A549 (cell line): ENCODE data around the gene FBN2. TPM values are rescaled to one million over a fixed set of nuclear protein-coding genes. Genes with fewer than 3 reads are reported as not detected.
"Not testable (repeated sequence)": the region's sequence is repeated elsewhere in the genome, so short reads cannot be mapped to it uniquely, and the experiment has no call there.

Source experiments
- ATAC-seq, 2 experiments: fragments of 200-7000 bp in 1 of 2; fragments of >200 bp in 1 of 2; cut with Nextera tagmentation in 1 of 2; cut with Tn5 transposase in 1 of 2; 3 replicates each; pipeline versions ENCODE4 v1.8.0 to v1.9.1; 2018 to 2020; ENCODE audit warnings: mild to moderate bottlenecking in 1 of 2, moderate library complexity in 1 of 2
- CTCF ChIA-PET: fragments of 300-600 bp; sonication (Branson Sonifier 250); formaldehyde crosslinking; extraction: SDS; loops from one replicate; lab custom pipeline; 2021; ENCODE audit warnings: antibody characterized with exemption, inconsistent platforms; lab: Yijun Ruan, JAX
- POLR2A ChIA-PET: fragments of 350-600 bp; formaldehyde crosslinking; extraction: SDS; loops from one replicate; lab custom pipeline; 2021; ENCODE audit warnings: antibody characterized with exemption, inconsistent platforms; lab: Yijun Ruan, JAX
- DNase-seq, 2 experiments: peaks; one replicate each; pipeline versions ENCODE4 v3.0.0 to v3.0.0-alpha.2; 2011 to 2016; ENCODE audit warnings: low read depth in 1 of 2, low spot score in 1 of 2
- FAIRE-seq: peaks from 2 replicates; lab custom pipeline; 2011; peaks lifted over from hg19 to GRCh38; lab: Jason Lieb, UNC
- H3K27ac ChIP-seq, 2 experiments: fragments of >200 bp; sonication (Bioruptor Twin); formaldehyde crosslinking; 3 replicates each; pipeline ENCODE4 v1.5.1; 2016 to 2017
- H3K4me1 ChIP-seq: fragments of >200 bp; sonication (Bioruptor Twin); formaldehyde crosslinking; 3 replicates; pipeline ENCODE4 v1.6.1; 2016
- H3K4me2 ChIP-seq: fragments of >200 bp; sonication (Bioruptor Twin); formaldehyde crosslinking; 3 replicates; pipeline ENCODE4 v1.6.1; 2016
- H3K4me3 ChIP-seq: fragments of >200 bp; sonication (Bioruptor Twin); formaldehyde crosslinking; 3 replicates; pipeline ENCODE4 v1.5.1; 2016
- H3K9me3 ChIP-seq: fragments of >200 bp; sonication (Bioruptor Twin); formaldehyde crosslinking; 3 replicates; pipeline ENCODE4 v1.6.1; 2016
- EP300 ChIP-seq, 2 experiments: fragments of >200 bp; sonication (Bioruptor Twin); formaldehyde crosslinking; IDR thresholded peaks; 2 replicates in 1 of 2; 3 replicates in 1 of 2; pipeline ENCODE4 v1.6.1; 2016 to 2017
- ESRRA ChIP-seq: fragments of 150-350 bp; IDR thresholded peaks from 2 replicates; pipeline ENCODE4 v1.6.1; 2014; ENCODE audit warnings: mild to moderate bottlenecking, low read length, borderline replicate concordance
- FOSB ChIP-seq: fragments of 250-450 bp; sonication (Bioruptor Pico); IDR thresholded peaks from 2 replicates; pipeline ENCODE4 v1.5.0; 2020; ENCODE audit warnings: mild to moderate bottlenecking, moderate library complexity
- FOXS1 ChIP-seq: fragments of 250-450 bp; sonication (Bioruptor Pico); IDR thresholded peaks from 2 replicates; pipeline ENCODE4 v1.5.0; 2020; ENCODE audit warnings: mild to moderate bottlenecking, moderate library complexity
- HDAC2 ChIP-seq: fragments of 200-600 bp; sonication (generic); IDR thresholded peaks from 2 replicates; pipeline ENCODE4 v1.6.1; 2016
- HEYL ChIP-seq: fragments of 250-450 bp; sonication (Bioruptor Pico); IDR thresholded peaks from 2 replicates; pipeline ENCODE4 v1.8.0; 2021; ENCODE audit warnings: mild to moderate bottlenecking, moderate library complexity
- HOXB5 ChIP-seq: fragments of 250-450 bp; sonication (Bioruptor Pico); IDR thresholded peaks from 2 replicates; pipeline ENCODE4 v1.5.0; 2020; ENCODE audit warnings: mild to moderate bottlenecking, moderate library complexity
- JUNB ChIP-seq: fragments of >200 bp; sonication (Bioruptor Twin); formaldehyde crosslinking; IDR thresholded peaks from 2 replicates; pipeline ENCODE4 v1.6.1; 2016
- KDM1A ChIP-seq: fragments of 200-600 bp; sonication (generic); IDR thresholded peaks from 2 replicates; pipeline ENCODE4 v1.6.1; 2016; ENCODE audit warnings: low read depth, mild to moderate bottlenecking
- MAFK ChIP-seq: fragments of 450-650 bp; IDR thresholded peaks from 2 replicates; pipeline ENCODE4 v1.6.1; 2014; ENCODE audit not compliant: partially characterized antibody
- MYC ChIP-seq: IDR thresholded peaks from 2 replicates; pipeline ENCODE4 v1.6.1; 2012; ENCODE audit warnings: mild to moderate bottlenecking, inconsistent platforms, low read length, improper control_type of control experiment, borderline replicate concordance
- RAD21 ChIP-seq, 2 experiments: fragments of >200 bp in 1 of 2; sonication (Bioruptor Twin) in 1 of 2; formaldehyde crosslinking in 1 of 2; IDR thresholded peaks in 1 of 2; conservative IDR thresholded peaks in 1 of 2; 2 replicates in 1 of 2; 3 replicates in 1 of 2; pipeline ENCODE4 v1.6.1; 2012 to 2018; ENCODE audit warnings: inconsistent platforms in 1 of 2
- RCOR1 ChIP-seq: fragments of 150-350 bp; IDR thresholded peaks from 2 replicates; pipeline ENCODE4 v1.6.1; 2014; ENCODE audit warnings: antibody characterized with exemption, low read length, low read depth
- RNF2 ChIP-seq: fragments of 200-600 bp; sonication (generic); IDR thresholded peaks from 2 replicates; pipeline ENCODE4 v1.6.1; 2016; ENCODE audit warnings: low read depth, mild to moderate bottlenecking, antibody characterized with exemption, moderate library complexity, borderline replicate concordance
- SMC3 ChIP-seq: fragments of >200 bp; sonication (Bioruptor Twin); formaldehyde crosslinking; IDR thresholded peaks from 3 replicates; pipeline ENCODE4 v1.6.1; 2018; ENCODE audit warnings: inconsistent platforms
- TFCP2L1 ChIP-seq: fragments of 250-450 bp; sonication (Bioruptor Pico); IDR thresholded peaks from 2 replicates; pipeline ENCODE4 v1.5.0; 2021; ENCODE audit warnings: mild to moderate bottlenecking
- TP53 ChIP-seq: fragments of 250-450 bp; sonication (Bioruptor Pico); IDR thresholded peaks from 2 replicates; pipeline ENCODE4 v1.5.0; 2021; ENCODE audit warnings: mild to moderate bottlenecking, moderate library complexity
- ZC3H11A ChIP-seq: fragments of 450-650 bp; IDR thresholded peaks from 2 replicates; pipeline ENCODE4 v1.6.1; 2014; ENCODE audit warnings: antibody characterized with exemption, mild to moderate bottlenecking
- WGBS: methylation state at CpG from one replicate; pipeline ENCODE4 v1.1.6; 2017; ENCODE audit errors: missing lambda C conversion rate; 5-methylcytosine and 5-hydroxymethylcytosine counted together
- polyA plus RNA-seq, 4 experiments: library from polyadenylated mRNA; depleted of rRNA in 3 of 4; stranded (reverse); fragments of >200 nt; fragmentation: RNase III in 1 of 4; extraction: RNeasy Plus Mini Kit Qiagen cat#74134 plus additional on column Dnase treatment in 1 of 4; gene quantifications; 2 replicates in 3 of 4; 3 replicates in 1 of 4; pipeline ENCODE4 v1.2.3, GENCODE V29; 2011 to 2017
- TF ChIP-seq, protein P1 (sequence below): fragments of >200 bp; sonication (Bioruptor Twin); formaldehyde crosslinking; IDR thresholded peaks from 3 replicates; pipeline ENCODE4 v1.5.1; 2016
- TF ChIP-seq, protein P2 (sequence below): fragments of 250-450 bp; sonication (Bioruptor Pico); IDR thresholded peaks from 2 replicates; pipeline ENCODE4 v1.5.0; 2021; ENCODE audit warnings: mild to moderate bottlenecking, moderate library complexity, borderline replicate concordance

FBN2 gene
- polyA plus RNA-seq, 2 of the 4 experiments (the other 2 are of a cell fraction) = 22.2 to 22.7 TPM

DNA sequence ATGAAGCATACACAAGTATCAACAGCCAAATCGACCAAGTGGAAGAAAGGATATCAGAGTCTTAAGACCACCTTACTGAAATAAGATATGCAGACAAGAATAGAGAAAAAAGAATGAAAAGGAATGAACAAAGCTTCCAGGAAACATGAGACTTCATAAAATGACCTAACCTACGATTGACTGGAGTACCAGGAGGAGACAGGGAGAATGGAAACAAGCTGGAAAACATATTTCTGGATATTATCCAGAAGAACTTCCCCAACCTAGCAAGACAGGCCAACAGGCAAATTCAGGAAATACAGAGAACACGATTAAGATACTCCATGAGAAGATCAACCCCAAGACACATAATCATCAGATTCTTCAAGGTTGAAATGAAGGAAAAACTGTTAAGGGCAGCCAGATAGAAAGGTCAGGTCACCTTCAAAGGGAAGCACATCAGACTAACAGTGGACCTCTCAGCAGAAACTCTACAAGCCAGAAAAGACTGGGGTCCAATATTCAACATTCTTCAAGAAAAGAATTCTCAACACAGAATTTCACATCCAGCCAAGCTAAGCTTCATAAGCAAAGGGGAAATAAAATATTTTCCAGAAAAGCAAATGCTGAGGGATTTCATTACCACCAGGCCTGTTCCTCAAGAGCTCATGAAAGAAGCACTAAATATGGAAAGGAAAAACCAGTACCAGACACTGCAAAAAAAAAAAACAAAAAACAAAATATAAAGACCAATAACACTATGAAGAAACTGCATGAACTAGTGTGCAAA lies 80.7 kb downstream of the FBN2 start:
- ATAC-seq, CTCF ChIA-PET, POLR2A ChIA-PET, H3K27ac ChIP-seq, FAIRE-seq, H3K4me3 ChIP-seq, H3K9me3 ChIP-seq, DNase-seq, H3K4me1 ChIP-seq, H3K4me2 ChIP-seq: not testable (repeated sequence)
- WGBS = 24% methylated on average over 3 of the region's 3 CpGs

DNA sequence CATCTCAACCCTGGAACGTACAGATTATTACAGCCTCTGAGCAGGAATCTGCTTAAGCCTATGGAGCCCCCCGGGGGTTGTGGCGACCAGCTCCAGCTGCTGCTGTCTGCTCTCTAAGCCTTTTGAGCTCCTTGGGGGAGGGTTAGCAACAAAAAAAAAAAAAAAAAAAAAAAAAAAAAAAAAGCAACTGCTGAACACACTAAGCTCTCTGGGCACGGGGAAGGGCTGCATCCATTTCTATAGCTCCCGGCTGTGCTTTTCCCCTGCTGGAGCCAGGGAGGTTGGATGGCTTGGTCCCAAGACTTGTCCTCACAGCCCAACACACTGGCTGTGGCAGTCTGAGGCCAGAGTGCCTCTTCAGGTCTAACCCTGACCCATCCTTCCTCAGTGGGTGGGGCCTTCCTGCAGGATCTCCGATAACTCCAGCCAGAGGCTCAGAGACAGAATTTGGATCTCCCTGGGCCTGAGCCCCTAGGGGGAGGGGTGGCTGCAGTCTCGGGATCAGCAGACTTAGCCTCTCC lies 82.1 kb downstream of the FBN2 start:
- no peak overlapping the region for H3K4me2 ChIP-seq
- no peaks in the 10 kb centered on the region for H3K4me1 ChIP-seq
- no peak for ATAC-seq
- TF ChIP-seq FOXS1 (no peak), ESRRA (no peak), KDM1A (no peak), SMC3 (no peak), MAFK (no peak), ZC3H11A (no peak), HDAC2 (no peak), RAD21 (conservative IDR thresholded peaks at IDR 0.05 in 1 of 2, IDR thresholded peaks at IDR 0.05 in 1 of 2) (no peak), TFCP2L1 (CRISPR knock-in tag) (no peak), MYC (no peak), RCOR1 (no peak), EP300 (IDR thresholded peaks at IDR 0.05) (no peak), TP53 (CRISPR knock-in tag) (no peak), HOXB5 (CRISPR knock-in tag) (no peak), FOSB (CRISPR knock-in tag) (no peak), HEYL (CRISPR knock-in tag) (no peak), JUNB (no peak), RNF2 (no peak)
- TF ChIP-seq, protein P1, sequence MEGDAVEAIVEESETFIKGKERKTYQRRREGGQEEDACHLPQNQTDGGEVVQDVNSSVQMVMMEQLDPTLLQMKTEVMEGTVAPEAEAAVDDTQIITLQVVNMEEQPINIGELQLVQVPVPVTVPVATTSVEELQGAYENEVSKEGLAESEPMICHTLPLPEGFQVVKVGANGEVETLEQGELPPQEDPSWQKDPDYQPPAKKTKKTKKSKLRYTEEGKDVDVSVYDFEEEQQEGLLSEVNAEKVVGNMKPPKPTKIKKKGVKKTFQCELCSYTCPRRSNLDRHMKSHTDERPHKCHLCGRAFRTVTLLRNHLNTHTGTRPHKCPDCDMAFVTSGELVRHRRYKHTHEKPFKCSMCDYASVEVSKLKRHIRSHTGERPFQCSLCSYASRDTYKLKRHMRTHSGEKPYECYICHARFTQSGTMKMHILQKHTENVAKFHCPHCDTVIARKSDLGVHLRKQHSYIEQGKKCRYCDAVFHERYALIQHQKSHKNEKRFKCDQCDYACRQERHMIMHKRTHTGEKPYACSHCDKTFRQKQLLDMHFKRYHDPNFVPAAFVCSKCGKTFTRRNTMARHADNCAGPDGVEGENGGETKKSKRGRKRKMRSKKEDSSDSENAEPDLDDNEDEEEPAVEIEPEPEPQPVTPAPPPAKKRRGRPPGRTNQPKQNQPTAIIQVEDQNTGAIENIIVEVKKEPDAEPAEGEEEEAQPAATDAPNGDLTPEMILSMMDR = no peak
- TF ChIP-seq, protein P2, sequence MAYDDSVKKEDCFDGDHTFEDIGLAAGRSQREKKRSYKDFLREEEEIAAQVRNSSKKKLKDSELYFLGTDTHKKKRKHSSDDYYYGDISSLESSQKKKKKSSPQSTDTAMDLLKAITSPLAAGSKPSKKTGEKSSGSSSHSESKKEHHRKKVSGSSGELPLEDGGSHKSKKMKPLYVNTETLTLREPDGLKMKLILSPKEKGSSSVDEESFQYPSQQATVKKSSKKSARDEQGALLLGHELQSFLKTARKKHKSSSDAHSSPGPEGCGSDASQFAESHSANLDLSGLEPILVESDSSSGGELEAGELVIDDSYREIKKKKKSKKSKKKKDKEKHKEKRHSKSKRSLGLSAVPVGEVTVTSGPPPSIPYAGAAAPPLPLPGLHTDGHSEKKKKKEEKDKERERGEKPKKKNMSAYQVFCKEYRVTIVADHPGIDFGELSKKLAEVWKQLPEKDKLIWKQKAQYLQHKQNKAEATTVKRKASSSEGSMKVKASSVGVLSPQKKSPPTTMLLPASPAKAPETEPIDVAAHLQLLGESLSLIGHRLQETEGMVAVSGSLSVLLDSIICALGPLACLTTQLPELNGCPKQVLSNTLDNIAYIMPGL = no peak
- CTCF ChIA-PET = no interaction called here
- no peak for FAIRE-seq
- H3K9me3 ChIP-seq = no peaks in the 10 kb centered on the region
- no peak overlapping the region for H3K27ac ChIP-seq
- 85% methylated on average over 7 of the region's 7 CpGs for WGBS
- no peak for DNase-seq
- POLR2A ChIA-PET = no interaction called here
- no peak overlapping the region for H3K4me3 ChIP-seq

DNA sequence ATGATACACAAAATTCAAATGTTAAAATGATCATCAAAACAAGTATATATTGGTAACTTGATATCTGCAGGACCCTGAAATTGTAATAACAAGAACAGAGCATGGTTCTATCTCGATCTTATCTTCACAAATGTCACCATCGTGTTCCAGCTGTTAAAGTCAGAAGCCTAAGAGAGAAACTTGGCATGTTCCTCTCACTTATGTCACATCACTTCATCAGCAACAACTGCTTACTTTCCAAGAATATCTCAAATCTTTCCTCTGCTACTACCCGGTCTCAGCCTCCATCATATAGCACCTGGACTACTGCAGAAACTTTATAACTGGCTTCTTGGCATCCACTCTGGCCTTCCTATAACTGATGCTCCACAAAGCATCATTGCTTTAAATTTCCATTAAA lies 84.9 kb downstream of the FBN2 start:
- ATAC-seq = no peak
- no peak for DNase-seq
- ChIA-PET CTCF (no interaction called here), POLR2A (no interaction called here)
- Histone ChIP-seq H3K9me3 (no peaks in the 10 kb centered on the region), H3K4me2 (no peak overlapping the region), H3K4me1 (no peaks in the 10 kb centered on the region), H3K27ac (no peak overlapping the region), H3K4me3 (no peak overlapping the region)
- TF ChIP-seq, protein P1 = no peak
- no peak for FAIRE-seq
- 48% methylated on average over 3 of the region's 3 CpGs for WGBS

DNA sequence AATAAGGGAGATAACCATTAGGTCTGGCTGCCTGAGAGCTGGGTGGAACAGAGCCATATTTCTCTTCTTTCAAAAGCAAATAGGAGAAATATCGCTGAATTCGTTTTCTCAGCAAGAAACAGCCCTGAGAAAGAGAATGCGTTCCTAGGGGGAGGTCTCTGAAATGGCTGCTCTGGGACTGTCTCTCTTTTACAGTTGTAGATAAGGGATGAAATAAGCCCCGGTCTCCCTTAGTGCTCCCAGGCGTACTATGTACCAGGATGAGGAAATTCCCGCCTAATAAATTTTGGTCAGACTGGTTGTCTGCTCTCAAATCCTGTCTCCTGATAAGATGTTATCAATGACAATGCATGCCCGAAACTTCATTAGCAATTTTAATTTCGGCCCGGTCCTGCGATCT lies 90.8 kb downstream of the FBN2 start:
- CTCF ChIA-PET, FAIRE-seq, POLR2A ChIA-PET, ATAC-seq, H3K4me3 ChIP-seq, H3K27ac ChIP-seq, H3K4me2 ChIP-seq, DNase-seq, H3K9me3 ChIP-seq, H3K4me1 ChIP-seq: not testable (repeated sequence)
- 87% methylated on average over 10 of the region's 10 CpGs for WGBS
